OCI-LY1 (cell line): Measurements from ENCODE around the gene SLC4A1.

ENCODE experiments used
- CTCF ChIP-seq: fragments of 200-600 bp; sonication (generic), shearing (Covaris generic); IDR thresholded peaks from 2 replicates; pipeline ENCODE4 v1.5.1; 2017; ENCODE audit warnings: mild to moderate bottlenecking, antibody characterized with exemption, low read length, moderate library complexity, mixed read lengths
- EZH2 ChIP-seq: fragments of 200-600 bp; sonication (generic), shearing (Covaris generic); IDR thresholded peaks from 2 replicates; pipeline ENCODE4 v1.8.0; 2017; ENCODE audit warnings: borderline replicate concordance, mixed run types, mild to moderate bottlenecking, antibody characterized with exemption, low read length, moderate library complexity, mixed read lengths

- TF ChIP-seq CTCF (no peak), EZH2 (no peak)
Observed at GRCh38 chr17:44310188-44310587, 42.3 kb upstream of the SLC4A1 start.
